HCT116 (cell line): Measurements from ENCODE around the gene TPD52L1. TPM values are rescaled to one million over a fixed set of nuclear protein-coding genes. Genes with fewer than 3 reads are reported as not detected.

Experiments used
- ATAC-seq: fragments of 200-7000 bp; cut with Tn5 transposase; 2 replicates; pipeline ENCODE4 v1.9.1; 2020; ENCODE audit warnings: mild to moderate bottlenecking, moderate library complexity
- BruUV-seq: library from RNA; stranded (reverse); fragments of 400-500 nt; replicated peaks from 2 replicates; lab custom pipeline; 2021; lab: Mats Ljungman, UMichigan
- CTCF ChIA-PET: fragments of 300-600 bp; sonication (Branson Sonifier 250); formaldehyde crosslinking; loops from one replicate; lab custom pipeline; 2021; ENCODE audit warnings: antibody characterized with exemption; lab: Charles Lee
- POLR2A ChIA-PET: fragments of 300-600, 350-600 bp; sonication (Branson Sonifier 250); formaldehyde crosslinking; loops from one replicate; lab custom pipeline; 2021; ENCODE audit warnings: antibody characterized with exemption; lab: Charles Lee
- RAD21 ChIA-PET, 2 experiments: fragments of 300-600 bp; sonication (Branson Sonifier 250); formaldehyde crosslinking; loops; one replicate each; lab custom pipeline; 2023; ENCODE audit warnings: low total read pairs in 2 of 2; ENCODE audit not compliant: uncharacterized antibody in 2 of 2, unreplicated experiment in 2 of 2, low non-redundant PET in 1 of 2; lab: Charles Lee
- DNase-seq: peaks from one replicate; pipeline ENCODE4 v3.0.0-alpha.2; 2010; ENCODE audit warnings: low read depth, low spot score
- H2AFZ ChIP-seq: fragments of 200-600 bp; shearing (Covaris generic), sonication (generic); 2 replicates; pipeline ENCODE4 v1.6.1; 2017; ENCODE audit warnings: low read depth, mixed run types, mixed read lengths, antibody characterized with exemption, low read length; ENCODE audit not compliant: poor library complexity, severe bottlenecking
- H3K27ac ChIP-seq: 2 replicates; pipeline ENCODE4 v1.5.1; 2012; ENCODE audit warnings: low read depth, low read length
- H3K27me3 ChIP-seq: fragments of 200-600 bp; sonication (generic); 2 replicates; pipeline ENCODE4 v1.6.1; 2016; ENCODE audit warnings: mixed run types, low read length, mixed read lengths; ENCODE audit not compliant: insufficient read depth
- H3K36me3 ChIP-seq, 2 experiments: fragments of 200-500 bp in 1 of 2; fragments of 200-600 bp in 1 of 2; sonication (Bioruptor generic) in 1 of 2; sonication (generic) in 1 of 2; 2 replicates each; pipeline versions ENCODE4 v1.5.1 to v1.6.1; 2014 to 2016; ENCODE audit warnings: low read length in 2 of 2, inconsistent platforms in 1 of 2, mixed read lengths in 1 of 2, mixed run types in 1 of 2; ENCODE audit not compliant: insufficient read depth in 2 of 2, control insufficient read depth in 1 of 2
- H3K4me1 ChIP-seq, 2 experiments: fragments of 200-600 bp in 1 of 2; sonication (generic) in 1 of 2; 2 replicates each; pipeline versions ENCODE4 v1.5.1 to v1.6.1; 2012 to 2017; ENCODE audit warnings: low read length in 2 of 2, inconsistent platforms in 1 of 2, mild to moderate bottlenecking in 1 of 2, mixed read lengths in 1 of 2, mixed run types in 1 of 2, moderate library complexity in 1 of 2; ENCODE audit not compliant: insufficient read depth in 2 of 2, control insufficient read depth in 1 of 2
- H3K4me2 ChIP-seq: fragments of 200-600 bp; sonication (generic); 2 replicates; pipeline ENCODE4 v1.6.1; 2017; ENCODE audit warnings: mixed run types, low read length, mixed read lengths
- H3K4me3 ChIP-seq, 2 experiments: fragments of 200-600 bp in 1 of 2; sonication (generic) in 1 of 2; replicated peaks in 1 of 2; 2 replicates each; pipeline ENCODE4 v1.5.1; 2011 to 2016; ENCODE audit warnings: low read length in 2 of 2, control low read depth in 1 of 2, low read depth in 1 of 2, mild to moderate bottlenecking in 1 of 2, mixed read lengths in 1 of 2, mixed run types in 1 of 2
- H3K79me2 ChIP-seq: fragments of 200-600 bp; sonication (generic); 2 replicates; pipeline ENCODE4 v1.6.1; 2017; ENCODE audit warnings: mild to moderate bottlenecking, mixed run types, low read length, moderate library complexity, mixed read lengths; ENCODE audit not compliant: insufficient read depth
- H3K9ac ChIP-seq: fragments of 200-600 bp; sonication (generic); 2 replicates; pipeline ENCODE4 v1.6.1; 2016; ENCODE audit warnings: low read length, mixed read lengths
- H3K9me2 ChIP-seq: fragments of 200-600 bp; sonication (generic), shearing (Covaris generic); 2 replicates; pipeline ENCODE4 v1.6.1; 2017; ENCODE audit warnings: mixed run types, mild to moderate bottlenecking, moderate library complexity; ENCODE audit not compliant: insufficient read depth
- H3K9me3 ChIP-seq, 2 experiments: fragments of 200-500 bp in 1 of 2; fragments of 200-600 bp in 1 of 2; sonication (Bioruptor generic) in 1 of 2; sonication (generic) in 1 of 2; 2 replicates each; pipeline ENCODE4 v1.6.1; 2014 to 2017; ENCODE audit warnings: low read length in 2 of 2, mixed read lengths in 2 of 2, inconsistent platforms in 1 of 2, low read depth in 1 of 2, mild to moderate bottlenecking in 1 of 2, mixed run types in 1 of 2, moderate library complexity in 1 of 2; ENCODE audit not compliant: control insufficient read depth in 1 of 2, insufficient read depth in 1 of 2
- H4K20me1 ChIP-seq: fragments of 200-600 bp; sonication (generic), shearing (Covaris generic); 2 replicates; pipeline ENCODE4 v1.6.1; 2017; ENCODE audit warnings: mixed run types, mild to moderate bottlenecking, moderate library complexity; ENCODE audit not compliant: insufficient read depth
- ATF3 ChIP-seq: IDR thresholded peaks from 2 replicates; pipeline ENCODE4 v1.6.1; 2012
- CBX3 ChIP-seq: IDR thresholded peaks from 2 replicates; pipeline ENCODE4 v1.6.1; 2012; ENCODE audit warnings: low read depth
- CTCF ChIP-seq, 3 experiments: fragments of 200-600 bp in 1 of 3; sonication (generic) in 1 of 3; IDR thresholded peaks in 2 of 3; conservative IDR thresholded peaks in 1 of 3; 2 replicates each; pipeline ENCODE4 v1.5.1; 2012 to 2017; ENCODE audit warnings: low read depth in 2 of 3, low read length in 2 of 3, antibody characterized with exemption in 1 of 3, borderline replicate concordance in 1 of 3, control low read depth in 1 of 3, mild to moderate bottlenecking in 1 of 3, mixed read lengths in 1 of 3, mixed run types in 1 of 3, moderate library complexity in 1 of 3; ENCODE audit not compliant: insufficient read depth in 1 of 3
- EGR1 ChIP-seq: IDR thresholded peaks from 2 replicates; pipeline ENCODE4 v1.6.1; 2012; ENCODE audit warnings: low read depth
- ELF1 ChIP-seq: IDR thresholded peaks from 2 replicates; pipeline ENCODE4 v1.6.1; 2012; ENCODE audit warnings: low read depth, borderline replicate concordance
- FOSL1 ChIP-seq: IDR thresholded peaks from 2 replicates; pipeline ENCODE4 v1.6.1; 2012; ENCODE audit warnings: low read depth
- JUND ChIP-seq: IDR thresholded peaks from 2 replicates; pipeline ENCODE4 v1.6.1; 2012
- MAX ChIP-seq: IDR thresholded peaks from 2 replicates; pipeline ENCODE4 v1.6.1; 2012
- POLR2A ChIP-seq: IDR thresholded peaks from 2 replicates; pipeline ENCODE4 v1.7.0; 2011; ENCODE audit warnings: borderline replicate concordance; ENCODE audit not compliant: insufficient read depth, insufficient read length; ENCODE audit errors: extremely low read depth
- POLR2AphosphoS5 ChIP-seq: IDR thresholded peaks from 2 replicates; pipeline ENCODE4 v1.6.1; 2011; ENCODE audit warnings: mild to moderate bottlenecking, low read depth, low read length, moderate library complexity
- RAD21 ChIP-seq: IDR thresholded peaks from 2 replicates; pipeline ENCODE4 v1.6.1; 2012; ENCODE audit warnings: low read depth, mild to moderate bottlenecking
- SRF ChIP-seq: IDR thresholded peaks from 2 replicates; pipeline ENCODE4 v1.6.1; 2012; ENCODE audit warnings: low read depth
- TCF7L2 ChIP-seq: IDR thresholded peaks from 2 replicates; pipeline ENCODE4 v1.7.0; 2011; ENCODE audit warnings: borderline replicate concordance, inconsistent platforms; ENCODE audit not compliant: insufficient read depth, insufficient read length; ENCODE audit errors: extremely low read depth
- YY1 ChIP-seq: IDR thresholded peaks from 2 replicates; pipeline ENCODE4 v1.6.1; 2011; ENCODE audit warnings: low read length, low read depth, moderate library complexity, mild to moderate bottlenecking; ENCODE audit not compliant: insufficient replicate concordance; ENCODE audit errors: extremely low read depth
- ZBTB33 ChIP-seq: IDR thresholded peaks from 2 replicates; pipeline ENCODE4 v1.6.1; 2011; ENCODE audit warnings: mild to moderate bottlenecking, low read length, moderate library complexity; ENCODE audit not compliant: insufficient replicate concordance; ENCODE audit errors: extremely low read depth
- ZFX ChIP-seq: fragments of 450-650 bp; IDR thresholded peaks from 2 replicates; pipeline ENCODE4 v1.6.1; 2017
- ZNF274 ChIP-seq: fragments of 200-500 bp; sonication (Bioruptor generic); IDR thresholded peaks from 2 replicates; pipeline ENCODE4 v1.6.1; 2014; ENCODE audit warnings: mild to moderate bottlenecking, low read depth, low read length, inconsistent platforms
- intact Hi-C: fragments of 100-400 bp; cut with micrococcal nuclease; formaldehyde crosslinking; loops from 2 replicates; pipeline ENCODE4 v1.10.0; 2022
- total RNA-seq: library from RNA; stranded (reverse); gene quantifications from one replicate; pipeline ENCODE4 v1.2.1, GENCODE V29; 2021; ENCODE audit not compliant: unreplicated experiment

The TPD52L1 gene
- total RNA-seq, 1 experiment from 2014 or later: 64.1 TPM

- no peaks in the 10 kb centered on the region for H3K4me1 ChIP-seq
- H2AFZ ChIP-seq: no peak overlapping the region
- intact Hi-C loops: no loop called here
- no peaks in the 10 kb centered on the region for H4K20me1 ChIP-seq
- H3K9me3 ChIP-seq: no peaks in the 10 kb centered on the region
- no peaks in the 10 kb centered on the region for H3K36me3 ChIP-seq
- no peak for TF ChIP-seq ELF1
- TF ChIP-seq SRF: no peak
- no peak for TF ChIP-seq POLR2A
- no peak for TF ChIP-seq YY1
- TF ChIP-seq JUND: no peak
- ChIA-PET CTCF (no interaction called here), POLR2A (interaction anchor here (1.7 kb wide), 1 partner anchor 10 kb away, joined by 4 read pairs; no protein-coding TSS in a partner anchor), RAD21 (no interaction called here)
- H3K27me3 ChIP-seq: no peaks in the 10 kb centered on the region
- peaks cover 4% of the 10 kb centered on the region; the same call in 1 of the 2 replicates for H3K79me2 ChIP-seq
- no TSS peak for BruUV-seq
- H3K4me3 ChIP-seq: no peak overlapping the region
- no peak overlapping the region for H3K27ac ChIP-seq
- no peak overlapping the region for H3K9ac ChIP-seq
- H3K9me2 ChIP-seq: no peaks in the 10 kb centered on the region
- ATAC-seq: no peak
- no peak overlapping the region for H3K4me2 ChIP-seq
- no peak for DNase-seq
Measured at GRCh38 chr6:125165776-125166175, 12.2 kb downstream of the TPD52L1 start.

DNA sequence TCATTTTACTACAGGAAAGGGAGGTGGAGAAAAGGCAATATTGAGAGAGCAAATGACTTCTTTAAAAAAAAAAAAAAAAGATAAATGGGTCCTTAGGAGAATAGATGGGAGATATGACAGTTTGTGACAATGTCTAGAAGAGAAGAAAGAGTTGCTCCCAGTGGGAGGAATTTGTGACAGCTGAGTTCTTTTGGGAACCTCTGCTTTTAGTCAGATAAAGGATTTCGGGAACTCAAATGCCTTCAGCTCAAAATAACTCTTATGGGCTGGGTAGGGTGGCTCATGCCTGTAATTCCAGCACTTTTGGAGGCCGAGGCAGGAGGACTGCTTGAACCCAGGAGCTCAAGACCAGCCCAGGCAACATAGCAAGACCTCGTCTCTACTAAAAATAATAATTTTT is 13.1 kb downstream of the TPD52L1 start:
- no TSS peak for BruUV-seq
- Histone ChIP-seq H3K79me2 (no peaks in the 10 kb centered on the region; the same call in 1 of the 2 replicates), H3K4me3 (no peak overlapping the region), H3K4me1 (no peaks in the 10 kb centered on the region), H3K27me3 (no peaks in the 10 kb centered on the region), H3K9me2 (no peaks in the 10 kb centered on the region), H3K27ac (no peak overlapping the region), H3K9me3 (no peaks in the 10 kb centered on the region), H2AFZ (no peak overlapping the region), H3K36me3 (no peaks in the 10 kb centered on the region), H3K4me2 (no peak overlapping the region), H4K20me1 (no peaks in the 10 kb centered on the region), H3K9ac (no peak overlapping the region)
- TF ChIP-seq EGR1 (no peak), ATF3 (no peak), POLR2AphosphoS5 (no peak), ZFX (no peak), CTCF (IDR thresholded peaks at IDR 0.05 in 2 of 3, conservative IDR thresholded peaks at IDR 0.05 in 1 of 3; ENCODE audit: borderline replicate concordance in 1 of 3, insufficient read depth in 1 of 3, low read depth in 2 of 3, low read length in 2 of 3) (no peak), TCF7L2 (no peak), POLR2A (no peak), FOSL1 (no peak), ELF1 (no peak), ZBTB33 (no peak), RAD21 (no peak), MAX (no peak), ZNF274 (no peak), CBX3 (no peak)
- POLR2A ChIA-PET: interaction anchor here (1.7 kb wide), 1 partner anchor 9 kb away, joined by 4 read pairs; no protein-coding TSS in a partner anchor
- ATAC-seq (no peak), DNase-seq (no peak)
- RAD21 ChIA-PET: no interaction called here
- CTCF ChIA-PET: no interaction called here
- intact Hi-C loops: no loop called here
